Neural cell (in vitro differentiated cells): ENCODE results near the gene HIBADH.

Experiments
- EP300 ChIP-seq: fragments of 450-650 bp; conservative IDR thresholded peaks from 2 replicates; pipeline ENCODE4 v1.6.1; 2014; ENCODE audit warnings: antibody characterized with exemption, mild to moderate bottlenecking, moderate library complexity; ENCODE audit not compliant: poor library complexity, severe bottlenecking
- EZH2 ChIP-seq: fragments of 200-600, 300-800 bp; shearing (Covaris generic), sonication (generic); IDR thresholded peaks from 2 replicates; pipeline ENCODE4 v1.6.1; 2014; ENCODE audit warnings: antibody characterized with exemption, low read length, borderline replicate concordance, mild to moderate bottlenecking; ENCODE audit not compliant: insufficient read depth, poor library complexity, severe bottlenecking
- MXI1 ChIP-seq: fragments of 450-650 bp; conservative IDR thresholded peaks from 2 replicates; pipeline ENCODE4 v1.6.1; 2014; ENCODE audit warnings: antibody characterized with exemption, mild to moderate bottlenecking; ENCODE audit not compliant: poor library complexity, severe bottlenecking
- POLR2AphosphoS5 ChIP-seq: IDR thresholded peaks from 2 replicates; pipeline ENCODE4 v1.6.1; 2012
- RAD21 ChIP-seq: fragments of 450-650 bp; conservative IDR thresholded peaks from 2 replicates; pipeline ENCODE4 v1.6.1; 2014; ENCODE audit warnings: antibody characterized with exemption, mild to moderate bottlenecking, moderate library complexity
- SMC3 ChIP-seq: fragments of 450-650 bp; conservative IDR thresholded peaks from 2 replicates; pipeline ENCODE4 v1.6.1; 2014; ENCODE audit warnings: antibody characterized with exemption, mild to moderate bottlenecking, moderate library complexity; ENCODE audit not compliant: poor library complexity
- TAF1 ChIP-seq: IDR thresholded peaks from 2 replicates; pipeline ENCODE4 v1.6.1; 2012; ENCODE audit warnings: low read depth
- TF ChIP-seq, protein P1 (sequence below): fragments of 450-650 bp; IDR thresholded peaks from 2 replicates; pipeline ENCODE4 v1.5.1; 2014; ENCODE audit warnings: antibody characterized with exemption, mild to moderate bottlenecking, moderate library complexity; ENCODE audit not compliant: poor library complexity, severe bottlenecking
- TF ChIP-seq, protein P2 (sequence below): IDR thresholded peaks from 2 replicates; pipeline ENCODE4 v1.6.1; 2012; ENCODE audit warnings: borderline replicate concordance

GRCh38 chr7:27611059-27611458 lies 51.6 kb downstream of the HIBADH start:
- no peak for TF ChIP-seq EZH2
- TF ChIP-seq, protein P1, sequence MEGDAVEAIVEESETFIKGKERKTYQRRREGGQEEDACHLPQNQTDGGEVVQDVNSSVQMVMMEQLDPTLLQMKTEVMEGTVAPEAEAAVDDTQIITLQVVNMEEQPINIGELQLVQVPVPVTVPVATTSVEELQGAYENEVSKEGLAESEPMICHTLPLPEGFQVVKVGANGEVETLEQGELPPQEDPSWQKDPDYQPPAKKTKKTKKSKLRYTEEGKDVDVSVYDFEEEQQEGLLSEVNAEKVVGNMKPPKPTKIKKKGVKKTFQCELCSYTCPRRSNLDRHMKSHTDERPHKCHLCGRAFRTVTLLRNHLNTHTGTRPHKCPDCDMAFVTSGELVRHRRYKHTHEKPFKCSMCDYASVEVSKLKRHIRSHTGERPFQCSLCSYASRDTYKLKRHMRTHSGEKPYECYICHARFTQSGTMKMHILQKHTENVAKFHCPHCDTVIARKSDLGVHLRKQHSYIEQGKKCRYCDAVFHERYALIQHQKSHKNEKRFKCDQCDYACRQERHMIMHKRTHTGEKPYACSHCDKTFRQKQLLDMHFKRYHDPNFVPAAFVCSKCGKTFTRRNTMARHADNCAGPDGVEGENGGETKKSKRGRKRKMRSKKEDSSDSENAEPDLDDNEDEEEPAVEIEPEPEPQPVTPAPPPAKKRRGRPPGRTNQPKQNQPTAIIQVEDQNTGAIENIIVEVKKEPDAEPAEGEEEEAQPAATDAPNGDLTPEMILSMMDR = no peak
- no peak for TF ChIP-seq RAD21
- TF ChIP-seq MXI1 = no peak
- TF ChIP-seq, protein P2, sequence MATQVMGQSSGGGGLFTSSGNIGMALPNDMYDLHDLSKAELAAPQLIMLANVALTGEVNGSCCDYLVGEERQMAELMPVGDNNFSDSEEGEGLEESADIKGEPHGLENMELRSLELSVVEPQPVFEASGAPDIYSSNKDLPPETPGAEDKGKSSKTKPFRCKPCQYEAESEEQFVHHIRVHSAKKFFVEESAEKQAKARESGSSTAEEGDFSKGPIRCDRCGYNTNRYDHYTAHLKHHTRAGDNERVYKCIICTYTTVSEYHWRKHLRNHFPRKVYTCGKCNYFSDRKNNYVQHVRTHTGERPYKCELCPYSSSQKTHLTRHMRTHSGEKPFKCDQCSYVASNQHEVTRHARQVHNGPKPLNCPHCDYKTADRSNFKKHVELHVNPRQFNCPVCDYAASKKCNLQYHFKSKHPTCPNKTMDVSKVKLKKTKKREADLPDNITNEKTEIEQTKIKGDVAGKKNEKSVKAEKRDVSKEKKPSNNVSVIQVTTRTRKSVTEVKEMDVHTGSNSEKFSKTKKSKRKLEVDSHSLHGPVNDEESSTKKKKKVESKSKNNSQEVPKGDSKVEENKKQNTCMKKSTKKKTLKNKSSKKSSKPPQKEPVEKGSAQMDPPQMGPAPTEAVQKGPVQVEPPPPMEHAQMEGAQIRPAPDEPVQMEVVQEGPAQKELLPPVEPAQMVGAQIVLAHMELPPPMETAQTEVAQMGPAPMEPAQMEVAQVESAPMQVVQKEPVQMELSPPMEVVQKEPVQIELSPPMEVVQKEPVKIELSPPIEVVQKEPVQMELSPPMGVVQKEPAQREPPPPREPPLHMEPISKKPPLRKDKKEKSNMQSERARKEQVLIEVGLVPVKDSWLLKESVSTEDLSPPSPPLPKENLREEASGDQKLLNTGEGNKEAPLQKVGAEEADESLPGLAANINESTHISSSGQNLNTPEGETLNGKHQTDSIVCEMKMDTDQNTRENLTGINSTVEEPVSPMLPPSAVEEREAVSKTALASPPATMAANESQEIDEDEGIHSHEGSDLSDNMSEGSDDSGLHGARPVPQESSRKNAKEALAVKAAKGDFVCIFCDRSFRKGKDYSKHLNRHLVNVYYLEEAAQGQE = no peak
- TF ChIP-seq EP300 = no peak
- TF ChIP-seq POLR2AphosphoS5 = no peak
- no peak for TF ChIP-seq TAF1
- no peak for TF ChIP-seq SMC3
